ENCODE data around the gene MKI67.
"Not testable (repeated sequence)": the region's sequence is repeated elsewhere in the genome, so short reads cannot be mapped to it uniquely, and the experiment has no call there.

The MKI67 gene, protein sequence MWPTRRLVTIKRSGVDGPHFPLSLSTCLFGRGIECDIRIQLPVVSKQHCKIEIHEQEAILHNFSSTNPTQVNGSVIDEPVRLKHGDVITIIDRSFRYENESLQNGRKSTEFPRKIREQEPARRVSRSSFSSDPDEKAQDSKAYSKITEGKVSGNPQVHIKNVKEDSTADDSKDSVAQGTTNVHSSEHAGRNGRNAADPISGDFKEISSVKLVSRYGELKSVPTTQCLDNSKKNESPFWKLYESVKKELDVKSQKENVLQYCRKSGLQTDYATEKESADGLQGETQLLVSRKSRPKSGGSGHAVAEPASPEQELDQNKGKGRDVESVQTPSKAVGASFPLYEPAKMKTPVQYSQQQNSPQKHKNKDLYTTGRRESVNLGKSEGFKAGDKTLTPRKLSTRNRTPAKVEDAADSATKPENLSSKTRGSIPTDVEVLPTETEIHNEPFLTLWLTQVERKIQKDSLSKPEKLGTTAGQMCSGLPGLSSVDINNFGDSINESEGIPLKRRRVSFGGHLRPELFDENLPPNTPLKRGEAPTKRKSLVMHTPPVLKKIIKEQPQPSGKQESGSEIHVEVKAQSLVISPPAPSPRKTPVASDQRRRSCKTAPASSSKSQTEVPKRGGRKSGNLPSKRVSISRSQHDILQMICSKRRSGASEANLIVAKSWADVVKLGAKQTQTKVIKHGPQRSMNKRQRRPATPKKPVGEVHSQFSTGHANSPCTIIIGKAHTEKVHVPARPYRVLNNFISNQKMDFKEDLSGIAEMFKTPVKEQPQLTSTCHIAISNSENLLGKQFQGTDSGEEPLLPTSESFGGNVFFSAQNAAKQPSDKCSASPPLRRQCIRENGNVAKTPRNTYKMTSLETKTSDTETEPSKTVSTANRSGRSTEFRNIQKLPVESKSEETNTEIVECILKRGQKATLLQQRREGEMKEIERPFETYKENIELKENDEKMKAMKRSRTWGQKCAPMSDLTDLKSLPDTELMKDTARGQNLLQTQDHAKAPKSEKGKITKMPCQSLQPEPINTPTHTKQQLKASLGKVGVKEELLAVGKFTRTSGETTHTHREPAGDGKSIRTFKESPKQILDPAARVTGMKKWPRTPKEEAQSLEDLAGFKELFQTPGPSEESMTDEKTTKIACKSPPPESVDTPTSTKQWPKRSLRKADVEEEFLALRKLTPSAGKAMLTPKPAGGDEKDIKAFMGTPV (N-terminal part only)

DNA sequence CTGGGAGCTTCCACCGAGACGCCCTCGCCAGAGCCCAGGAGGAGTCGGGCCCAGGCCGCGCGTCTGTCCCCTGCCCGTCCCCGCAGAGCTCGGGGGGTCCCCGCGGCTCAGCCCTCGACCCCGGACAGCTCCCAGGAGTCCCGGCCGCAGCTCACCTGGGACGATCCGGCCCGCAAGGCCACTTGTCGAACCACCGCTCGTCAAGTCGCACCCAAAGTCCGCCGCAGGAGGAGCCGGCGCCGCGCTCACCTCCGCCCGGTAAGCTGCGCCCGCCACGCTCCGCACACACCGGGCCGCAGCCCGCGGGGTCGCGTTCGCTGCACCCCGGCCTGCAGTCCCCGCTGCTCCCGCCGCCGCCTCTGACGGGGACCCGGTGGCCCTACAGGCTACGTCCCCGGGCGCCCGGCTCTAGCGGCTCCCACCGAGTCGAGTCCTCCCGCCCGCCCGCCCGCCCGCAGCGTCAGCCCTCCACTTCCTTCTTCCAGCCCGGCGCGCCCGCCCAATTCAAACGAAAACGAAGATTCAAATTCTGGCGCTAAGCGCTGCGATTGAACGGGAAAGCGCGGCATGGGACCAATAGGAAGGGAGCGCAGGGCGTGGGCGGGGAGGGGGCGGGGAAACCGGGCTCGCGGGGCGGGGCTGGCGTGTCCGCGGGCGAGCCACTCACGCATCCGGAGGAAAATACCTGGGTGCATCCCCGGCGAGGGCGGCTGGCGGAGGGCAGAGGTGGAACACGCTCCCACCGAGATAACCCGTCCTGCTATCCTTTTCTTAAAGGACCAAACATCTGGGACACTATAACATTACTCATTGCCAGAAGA, at the start of gene MKI67:
Gene MKI67 (minus strand): TSS at position 480 of the 821 bp plus-strand sequence. CDS start 756 bp downstream, outside the sequence.
- DNase-seq = peak; percentile 55

DNA sequence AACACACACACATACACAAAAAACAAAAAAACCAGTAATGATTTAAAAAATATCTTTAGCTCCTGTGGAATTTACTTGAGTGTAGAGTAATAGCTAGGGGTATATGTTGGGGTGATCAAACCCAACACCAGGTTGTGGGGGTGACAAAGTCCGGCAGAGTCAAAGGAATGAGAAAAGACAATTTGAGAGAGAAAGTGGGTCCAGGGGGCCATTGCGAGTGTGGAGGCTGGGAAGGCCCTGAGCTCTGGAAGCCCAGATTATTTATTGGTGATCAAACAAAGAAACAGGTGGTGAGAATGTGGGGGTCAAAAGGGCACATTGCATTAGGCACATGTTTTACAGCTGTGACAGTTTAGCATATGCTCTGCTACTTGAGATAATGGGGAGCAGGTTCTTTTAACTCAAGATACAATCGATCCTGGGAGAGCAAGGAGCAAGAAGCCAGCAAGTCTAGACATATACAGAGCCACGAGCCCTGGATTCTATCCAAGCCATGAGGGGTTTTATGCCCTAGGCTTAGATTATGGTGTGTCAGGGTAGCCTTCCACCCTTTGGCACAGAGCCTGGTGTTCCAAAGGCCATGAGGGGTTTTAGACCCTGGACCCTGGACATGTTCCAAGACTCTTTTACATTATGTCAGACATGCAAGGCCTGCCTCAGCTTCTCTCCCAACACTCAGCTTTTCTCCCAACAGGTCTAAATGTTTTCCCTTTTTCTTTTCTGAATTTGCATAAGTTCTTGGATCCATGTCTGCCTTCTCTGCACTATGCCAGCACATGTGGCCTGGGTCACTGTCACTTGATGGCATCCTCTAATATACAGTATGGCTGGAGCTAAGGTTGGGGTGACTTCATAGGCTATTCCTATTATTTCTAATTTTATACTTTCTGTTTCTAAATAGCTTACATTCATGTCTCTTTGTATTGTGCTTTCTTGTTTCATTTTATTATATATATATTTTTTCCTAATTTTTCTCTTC, 48.6 kb upstream of the MKI67 start:
- no peak for DNase-seq

DNA sequence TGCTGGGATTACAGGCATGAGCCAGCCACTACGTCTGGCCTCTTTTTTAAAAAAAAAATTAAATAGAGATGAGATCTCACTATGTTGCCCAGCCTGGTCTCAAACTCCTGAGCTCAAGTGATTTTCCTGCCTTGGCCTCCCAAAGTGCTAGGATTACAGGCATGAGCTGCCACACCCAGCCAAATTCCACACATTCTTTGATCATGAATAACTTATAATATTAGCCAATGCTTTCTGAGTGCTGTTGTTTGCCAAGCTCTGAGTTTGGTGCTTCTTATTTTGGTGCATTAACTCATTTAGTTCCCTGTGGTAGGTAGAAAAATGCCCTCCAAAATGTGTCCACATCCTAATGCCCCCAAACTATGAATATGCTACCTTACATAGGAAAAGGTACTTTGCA, 47.2 kb upstream of the MKI67 start:
- no peak for DNase-seq

DNA sequence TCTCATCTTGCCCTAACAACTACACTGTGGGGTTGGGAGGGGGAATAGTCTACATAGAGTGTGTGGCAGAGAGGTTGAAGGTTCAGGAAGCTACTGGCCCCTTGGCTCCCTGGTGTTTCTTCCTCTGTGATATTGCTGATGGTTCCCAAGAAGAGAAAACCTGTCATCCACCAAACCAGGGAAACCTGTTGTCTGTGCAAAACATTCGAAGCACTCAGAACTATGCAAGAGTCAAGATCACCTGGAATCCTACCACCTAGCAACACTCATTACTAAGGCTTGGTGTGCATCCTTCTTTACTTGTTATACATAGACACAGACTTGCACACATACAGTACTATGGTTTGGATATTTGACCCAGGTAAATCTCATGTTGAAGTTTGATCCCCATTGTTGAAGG, 46.5 kb upstream of the MKI67 start:
- no peak for DNase-seq

DNA sequence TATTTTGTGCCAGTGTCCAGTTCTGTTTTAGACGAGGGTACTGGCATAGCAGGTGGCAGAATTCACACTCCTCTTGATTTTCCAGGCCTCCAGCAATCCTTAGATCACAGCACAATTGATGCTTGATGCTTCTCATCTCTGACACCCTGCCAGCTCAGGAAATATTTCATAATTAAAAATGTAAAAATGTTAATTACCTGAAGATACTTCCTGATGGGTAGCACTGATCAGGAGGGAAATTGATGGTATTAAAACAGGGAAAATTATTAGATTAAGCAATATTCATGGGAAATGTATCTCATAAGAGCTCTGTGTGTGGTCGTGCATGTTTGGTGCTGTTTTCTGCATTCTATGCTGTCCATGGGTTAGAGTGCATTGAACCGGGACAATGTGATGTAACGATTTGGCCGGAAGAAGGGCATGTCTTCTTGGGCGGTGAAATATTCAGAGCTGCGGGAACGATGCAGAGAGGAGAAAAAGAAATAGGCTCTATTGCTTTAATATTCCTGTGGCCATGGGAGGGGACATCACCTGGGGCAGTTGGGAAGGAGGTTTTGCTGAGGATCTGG, 43.7 kb upstream of the MKI67 start:
- DNase-seq = no peak

DNA sequence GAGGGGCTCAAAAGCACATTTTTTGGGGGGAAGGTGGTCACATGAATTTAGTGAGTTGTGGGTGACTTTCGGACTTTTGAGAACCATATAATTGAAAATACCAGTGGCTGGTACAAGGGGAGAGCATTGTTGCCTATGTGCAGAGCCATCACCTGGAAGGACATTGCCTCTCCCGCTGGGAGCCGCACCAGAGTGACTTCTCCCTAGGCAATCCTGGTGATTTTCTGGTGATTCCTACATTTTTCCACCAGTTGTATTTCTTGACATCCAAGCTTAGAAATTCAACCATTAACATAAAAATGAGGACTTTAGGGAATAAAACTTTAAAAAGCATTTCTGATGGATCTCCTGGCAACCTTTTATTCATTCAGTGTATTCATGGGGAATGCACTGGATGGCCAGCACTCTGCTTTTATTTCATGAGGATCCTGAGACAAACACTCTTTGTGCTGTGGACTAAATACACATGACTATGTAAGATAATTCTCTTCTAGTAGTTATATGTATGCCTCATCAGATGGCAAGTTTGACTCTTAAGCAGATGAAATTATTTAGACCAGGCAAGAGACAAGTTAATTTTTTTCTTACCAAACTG, 41.8 kb upstream of the MKI67 start:
- DNase-seq = no peak

DNA sequence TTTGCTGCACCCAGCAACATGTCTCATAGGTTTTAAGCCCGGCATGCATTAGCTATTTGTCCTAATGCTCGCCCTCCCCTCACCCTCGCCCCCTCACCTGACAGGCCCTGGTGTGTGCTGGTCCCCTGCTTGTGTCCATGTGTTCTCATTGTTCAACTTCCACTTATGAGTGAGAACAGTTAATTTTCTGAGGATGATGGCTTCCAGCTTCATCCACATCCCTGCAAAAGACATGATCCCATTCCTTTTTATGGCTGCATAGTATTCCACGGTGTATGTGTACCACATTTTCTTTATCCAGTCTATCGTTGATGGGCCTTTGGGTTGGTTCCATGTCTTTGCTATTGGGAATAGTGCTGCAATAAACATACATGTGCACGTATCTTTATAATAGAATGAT, 40.9 kb upstream of the MKI67 start:
- DNase-seq = not testable (repeated sequence)

DNA sequence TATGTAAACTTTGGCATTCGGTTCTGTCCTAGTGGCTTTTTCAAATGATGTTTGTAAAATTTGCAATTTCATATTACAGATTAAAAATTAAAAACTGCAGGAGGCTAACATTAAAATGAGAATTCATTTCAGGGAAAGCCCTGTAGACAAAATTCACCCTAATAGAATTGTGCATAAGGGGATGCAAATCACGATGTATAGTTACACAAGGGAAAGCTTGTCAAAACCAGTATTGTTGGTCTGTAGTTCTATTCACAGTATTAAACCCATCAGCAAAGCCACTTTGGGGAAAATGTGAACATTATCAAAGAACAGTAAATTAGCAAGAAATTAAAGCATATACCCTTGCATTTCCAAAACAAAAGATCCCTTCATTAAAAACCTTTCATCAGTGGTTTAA, 39.9 kb upstream of the MKI67 start:
- DNase-seq = no peak

DNA sequence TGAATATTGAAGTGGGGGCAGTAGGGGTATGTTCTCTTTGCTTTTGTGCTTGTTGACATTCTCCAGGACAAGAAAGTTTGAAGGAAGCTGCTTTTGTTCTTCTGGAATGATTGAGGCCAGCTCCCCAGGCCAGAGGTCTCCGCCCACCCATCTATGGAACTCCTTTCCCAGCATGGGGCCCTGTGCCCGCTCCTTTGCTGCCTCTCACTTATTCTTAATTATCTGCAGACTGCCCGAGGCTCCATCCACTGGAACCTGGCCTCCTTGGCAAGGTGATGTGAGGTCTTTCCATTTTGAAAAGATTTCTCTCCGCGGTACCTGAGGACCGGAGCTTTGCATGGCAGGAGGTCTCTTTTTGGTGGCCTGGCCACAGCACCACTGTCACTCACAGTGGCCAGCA, 39.3 kb upstream of the MKI67 start:
- no peak for DNase-seq

DNA sequence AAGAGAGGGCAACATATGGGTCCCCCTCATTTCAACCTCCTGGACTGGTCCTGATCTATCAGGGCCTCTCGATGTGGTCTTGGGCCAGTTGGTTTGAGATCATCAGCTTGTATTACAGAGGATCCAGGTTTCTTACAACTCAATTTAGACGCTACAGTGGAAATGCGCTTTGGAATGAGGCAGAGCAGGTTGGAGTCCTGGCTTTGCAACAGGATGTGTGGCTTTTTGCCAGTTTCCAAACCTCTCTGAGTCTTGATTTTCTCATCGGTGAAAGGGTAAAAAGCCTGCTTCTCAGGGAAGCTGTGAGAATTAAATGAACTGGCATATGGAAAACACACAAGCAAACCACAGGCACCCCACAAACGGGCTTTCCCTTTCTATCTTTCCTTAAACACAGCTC, 37.5 kb upstream of the MKI67 start:
- no peak for DNase-seq

DNA sequence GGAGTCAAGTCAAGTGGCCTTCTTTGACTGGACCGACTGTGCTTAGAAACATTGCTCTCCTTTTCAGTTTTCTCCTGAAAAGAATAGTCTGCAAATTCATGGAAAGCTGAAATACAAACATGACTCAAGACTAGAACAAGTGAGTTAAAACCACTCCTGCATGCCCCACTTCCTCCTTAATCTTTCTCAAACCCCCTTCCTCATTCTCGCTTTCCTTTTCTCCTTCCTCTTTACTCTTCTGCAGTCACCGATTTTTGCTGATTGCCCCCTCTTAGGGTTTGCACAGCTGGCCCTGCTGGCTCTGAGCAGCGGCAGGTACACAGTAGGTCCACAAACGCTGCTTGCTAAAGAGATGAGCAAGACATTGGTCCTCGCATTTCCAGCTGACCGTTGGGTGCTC, 34.8 kb upstream of the MKI67 start:
- DNase-seq = no peak

DNA sequence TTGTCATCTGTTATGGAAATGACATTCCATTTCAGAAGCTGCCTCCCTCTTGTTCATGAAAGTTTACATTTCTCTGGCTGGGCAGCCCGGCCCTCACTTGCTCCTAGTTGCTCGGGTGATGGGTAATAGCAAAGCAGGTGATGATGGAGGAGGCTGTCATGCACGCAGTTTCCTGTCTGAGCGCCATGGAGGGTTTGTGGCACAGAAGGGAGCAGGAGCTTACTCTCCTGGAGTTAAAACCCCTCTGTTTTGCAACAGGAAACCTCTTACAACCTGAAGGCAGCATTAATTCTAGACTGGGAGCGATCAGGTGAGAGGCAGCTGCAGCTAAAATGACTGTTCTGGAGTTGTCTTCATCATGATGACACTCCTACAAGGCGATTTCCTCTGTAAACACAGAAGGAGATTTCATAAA, 34.1 kb upstream of the MKI67 start:
- no peak for DNase-seq

DNA sequence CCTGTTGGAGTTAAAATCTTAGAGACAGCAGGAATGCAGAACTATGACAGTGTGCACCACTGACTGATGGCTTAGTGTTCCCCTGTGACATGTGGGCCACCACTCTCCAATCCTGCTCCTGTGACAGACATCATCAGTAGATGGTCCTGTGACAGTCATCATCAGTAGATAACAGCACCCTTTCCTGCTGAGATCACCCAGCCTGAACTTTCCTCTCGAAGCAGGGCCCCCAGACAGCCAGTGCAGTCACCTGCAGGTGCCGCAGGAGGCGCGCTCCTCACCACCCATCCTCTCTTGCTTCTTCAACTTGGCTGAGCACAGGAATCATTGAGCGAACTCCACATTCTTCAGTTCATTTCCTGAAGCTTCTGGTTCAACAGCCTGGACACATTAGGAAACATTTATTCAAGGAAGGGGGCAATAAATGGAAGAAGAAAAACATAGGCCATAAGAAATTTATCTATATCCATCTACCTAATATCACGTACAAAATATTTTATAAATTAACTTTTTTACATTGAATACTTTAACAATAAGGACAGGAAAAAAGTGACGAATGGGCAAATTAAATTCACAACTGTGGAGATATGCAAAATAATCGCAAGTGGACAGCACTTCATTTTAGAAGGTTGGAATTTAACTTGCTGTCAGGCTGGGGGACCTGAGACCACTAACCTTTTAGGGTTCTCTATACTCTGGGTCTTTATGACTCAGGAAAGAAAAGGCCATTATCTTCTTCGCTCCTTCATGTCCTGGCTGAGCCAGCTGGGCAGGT, 32.0 kb upstream of the MKI67 start:
- no peak for DNase-seq

DNA sequence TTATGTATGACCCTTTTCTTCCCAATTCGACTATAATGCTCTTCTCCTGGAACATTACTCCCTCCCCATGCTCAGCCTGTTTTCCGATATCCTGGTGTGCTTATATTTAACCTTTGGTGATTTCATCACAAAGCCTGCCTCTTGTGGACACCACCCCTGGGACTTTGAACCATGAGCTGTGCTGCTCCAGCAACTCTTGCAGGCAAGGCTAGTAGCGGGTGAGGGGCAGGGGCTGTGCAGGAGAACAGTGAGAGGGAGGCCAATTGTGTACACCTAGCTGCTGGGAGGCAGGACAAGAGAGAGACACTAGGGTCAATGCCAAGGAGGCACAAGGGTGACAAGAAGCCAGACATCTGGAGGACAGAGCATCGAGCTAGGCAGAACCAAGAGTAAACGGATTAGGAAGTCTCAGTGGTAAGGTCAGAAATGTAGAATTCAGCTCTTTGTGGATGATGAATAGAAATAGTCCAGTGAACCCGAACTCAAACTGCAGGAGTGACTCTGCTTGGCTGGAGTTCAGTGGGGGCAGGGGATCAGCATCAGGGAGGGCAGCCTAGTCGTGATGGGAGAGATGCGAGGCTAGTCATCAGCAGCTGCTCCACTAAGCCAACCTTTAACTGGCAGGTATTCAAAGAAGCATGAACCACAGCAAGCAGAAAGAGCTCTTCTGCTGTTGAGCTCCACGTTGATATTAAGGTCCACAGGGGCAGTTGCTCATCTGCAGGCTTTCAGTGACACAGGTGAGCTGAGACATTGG, 31.0 kb upstream of the MKI67 start:
- no peak for DNase-seq

DNA sequence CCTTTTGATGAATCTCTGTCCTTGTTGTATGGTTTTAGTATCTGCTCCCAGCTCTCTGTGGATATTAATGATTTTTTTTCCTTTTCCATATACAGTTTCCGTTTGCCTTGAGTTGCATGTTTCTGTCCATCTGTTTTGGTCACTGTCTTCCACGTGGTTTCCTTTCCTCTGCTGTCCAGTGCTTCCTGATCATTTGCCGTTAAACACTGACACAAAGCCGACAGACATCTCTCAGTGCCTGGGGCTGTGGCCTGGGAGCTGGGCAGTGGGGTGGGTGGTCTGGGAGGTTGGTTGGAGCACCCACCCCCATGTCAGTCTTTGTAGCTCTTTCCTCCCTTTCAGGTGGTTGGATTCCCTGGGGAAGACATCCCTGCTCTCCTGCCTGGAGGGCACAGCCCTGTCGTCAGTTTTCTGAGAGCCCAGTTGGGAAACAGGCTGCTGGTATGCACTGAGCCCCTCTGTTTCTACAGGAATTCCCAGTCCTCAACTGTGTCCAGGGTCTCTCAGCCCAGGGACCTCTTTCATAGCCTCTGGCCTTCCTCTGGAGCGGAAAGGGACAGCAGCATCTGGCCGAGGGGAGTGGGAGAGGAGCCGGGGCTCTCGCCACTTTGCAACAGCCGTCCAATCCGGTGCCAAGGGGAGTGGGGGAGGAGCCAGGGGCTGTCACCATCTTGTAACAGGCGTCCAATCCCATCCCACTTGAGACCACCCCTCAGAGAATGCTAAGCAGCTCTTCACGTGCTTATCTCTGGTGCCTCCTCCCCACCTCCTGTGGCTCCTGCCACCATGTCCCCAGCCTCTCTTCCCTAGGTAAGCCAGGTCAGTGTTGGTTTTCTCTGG, 26.7 kb upstream of the MKI67 start:
- no peak for DNase-seq

DNA sequence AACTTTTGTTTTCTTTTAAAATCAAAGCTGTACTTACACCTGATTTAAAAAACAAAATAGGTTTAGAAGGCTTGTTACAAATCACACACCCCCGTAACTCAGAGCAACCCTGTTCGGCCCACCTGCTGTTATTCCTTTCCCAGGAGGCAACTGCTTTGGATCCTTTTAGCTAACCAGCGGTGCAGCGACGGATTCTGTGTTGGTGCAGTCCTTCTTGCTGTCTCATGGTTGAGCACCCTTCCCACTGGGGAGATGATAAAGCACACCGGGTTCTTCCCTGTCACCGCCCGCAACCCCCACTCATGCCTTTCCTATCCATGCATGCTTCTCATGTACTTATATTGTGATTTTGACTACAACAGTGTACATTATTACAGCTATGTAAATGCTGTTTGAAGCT, 24.8 kb upstream of the MKI67 start:
- no peak for DNase-seq

DNA sequence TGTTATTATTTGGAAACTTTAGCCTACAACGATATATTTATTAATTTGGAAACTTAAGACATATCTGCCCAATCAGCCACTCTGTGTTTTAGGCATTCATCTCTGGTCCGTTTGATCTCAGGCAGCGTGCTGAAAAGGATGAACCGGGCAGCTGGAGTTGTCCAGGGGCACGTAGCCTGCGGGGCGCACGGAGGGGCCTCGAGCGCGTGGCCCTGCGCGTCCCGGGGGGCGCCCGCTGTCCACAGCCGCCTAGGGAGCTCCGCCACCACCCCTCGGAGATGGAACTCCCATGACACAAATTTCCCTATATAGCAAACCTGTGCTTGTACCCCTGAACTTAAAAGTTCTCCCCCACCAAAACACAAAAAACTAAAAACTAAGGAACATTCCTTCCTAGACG, 24.3 kb upstream of the MKI67 start:
- no peak for DNase-seq

DNA sequence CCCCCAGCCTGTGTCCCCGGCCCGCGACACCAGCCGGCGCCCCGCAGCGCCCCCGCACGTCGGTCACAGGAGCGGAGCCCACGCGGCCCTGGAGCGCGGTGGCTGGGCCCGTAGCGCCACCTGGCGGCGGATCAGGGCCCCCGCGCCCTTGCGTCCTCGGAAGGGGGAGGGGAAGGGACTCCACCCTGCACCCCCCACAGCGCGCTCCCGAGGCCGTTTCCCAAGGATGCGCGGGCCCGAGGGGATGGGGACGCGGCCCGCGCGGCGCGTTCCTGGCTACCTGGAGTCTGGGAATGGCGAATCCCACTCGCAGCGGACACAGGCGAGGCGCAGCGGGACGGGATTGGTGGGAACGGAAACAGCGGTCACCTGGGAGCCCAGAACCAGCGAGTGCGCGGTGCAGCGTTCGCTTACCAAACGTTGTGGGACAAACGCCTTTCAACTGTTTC, 23.8 kb upstream of the MKI67 start:
- DNase-seq = no peak

Data from NCI-H1694 (cell line).